ENCODE results near the gene SOAT2.

SOAT2 gene

DNA sequence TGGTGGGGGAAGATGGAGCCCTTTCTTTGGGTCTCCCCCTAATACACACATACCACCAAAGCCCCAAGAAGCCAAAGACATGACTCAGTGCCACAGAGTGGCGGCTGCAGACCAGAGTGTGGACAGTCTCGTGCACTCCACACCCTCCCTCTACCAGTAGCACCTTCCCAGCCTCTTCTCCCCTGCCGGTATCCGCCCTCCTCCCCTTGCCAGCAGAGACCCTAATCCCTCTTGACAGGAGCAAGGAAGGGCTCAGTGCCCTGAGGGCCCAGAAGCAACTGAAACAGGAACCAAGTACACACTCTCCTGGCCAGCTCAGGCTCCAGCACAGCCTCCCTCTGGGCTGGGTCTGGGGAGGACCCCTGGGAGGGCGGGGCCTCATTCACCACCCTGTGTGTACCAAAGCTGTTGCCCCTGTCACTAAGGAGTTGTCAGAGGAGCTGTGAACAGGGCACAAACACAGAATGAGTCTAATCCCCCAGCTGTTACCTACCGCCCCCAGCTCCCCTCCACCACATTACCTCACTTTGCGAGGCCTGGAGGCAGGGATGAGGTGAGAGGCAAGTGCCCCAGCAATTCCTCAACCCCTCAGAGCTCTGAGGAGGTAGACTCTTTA lies 32.3 kb upstream of the SOAT2 start:
- Mint-ChIP-seq H3K9me3 (no peaks in the 10 kb centered on the region), H3K27me3 (ENCODE audit: low read depth) (no peaks in the 10 kb centered on the region), H3K27ac (no peak overlapping the region), H3K4me1 (ENCODE audit: low read depth) (peaks cover 3% of the 10 kb centered on the region), H3K4me3 (no peak overlapping the region), H3K36me3 (ENCODE audit: low read depth) (peaks cover 33% of the 10 kb centered on the region)

DNA sequence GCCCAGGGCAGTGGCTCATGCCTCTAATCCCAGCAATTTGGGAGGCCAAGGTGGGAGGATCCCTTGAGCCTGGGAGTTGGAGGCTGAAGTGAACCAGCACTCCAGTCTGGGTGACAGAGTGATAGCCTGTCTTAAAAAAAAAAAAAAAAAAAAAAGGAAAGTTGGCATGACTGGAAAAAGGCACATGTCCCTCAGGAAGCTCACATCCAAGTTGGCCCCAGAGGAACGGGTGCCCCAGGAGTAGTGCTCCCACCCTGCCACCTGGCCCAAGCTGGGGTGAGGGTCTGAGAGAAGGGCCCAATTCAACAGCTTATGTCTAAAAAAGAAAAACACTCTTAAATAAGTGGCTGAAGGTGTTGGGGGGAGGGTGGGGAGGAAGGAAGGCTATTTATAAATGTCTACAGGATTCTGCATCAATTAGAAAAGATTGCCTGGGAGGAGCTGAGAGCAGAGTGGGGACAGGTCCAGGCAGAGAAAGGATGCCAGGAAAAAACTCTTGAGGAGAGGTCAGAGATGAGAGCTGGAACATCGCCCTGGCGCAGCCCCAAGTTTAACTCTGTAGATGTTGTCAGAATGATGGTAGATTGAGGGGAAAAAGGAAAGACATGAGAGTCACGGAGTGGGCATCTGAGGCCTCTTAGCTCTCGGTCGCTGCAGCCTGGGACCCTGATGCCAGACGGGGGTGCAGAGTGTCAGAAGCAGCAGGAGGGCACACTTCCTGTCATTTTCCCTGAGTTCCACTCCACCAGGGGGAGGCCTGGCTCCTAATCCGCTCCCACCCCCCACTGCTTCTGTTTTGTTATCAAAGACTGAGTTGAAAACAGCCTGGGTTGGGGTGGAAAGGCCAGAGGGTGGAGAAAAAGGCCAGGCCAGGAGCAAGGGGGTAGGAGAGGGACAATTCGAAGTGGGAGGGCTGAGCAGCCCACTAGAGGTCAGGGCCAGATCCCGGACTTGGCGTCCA lies 31.4 kb upstream of the SOAT2 start:
- Mint-ChIP-seq H3K27ac (no peak overlapping the region), H3K27me3 (ENCODE audit: low read depth) (no peaks in the 10 kb centered on the region), H3K4me3 (no peak overlapping the region), H3K9me3 (no peaks in the 10 kb centered on the region), H3K4me1 (ENCODE audit: low read depth) (peaks cover under 1% of the 10 kb centered on the region), H3K36me3 (ENCODE audit: low read depth) (peaks cover 39% of the 10 kb centered on the region)

- Mint-ChIP-seq H3K4me1 (ENCODE audit: low read depth) (peaks cover 9% of the 10 kb centered on the region), H3K36me3 (ENCODE audit: low read depth) (peaks cover 45% of the 10 kb centered on the region), H3K27me3 (ENCODE audit: low read depth) (no peaks in the 10 kb centered on the region), H3K9me3 (no peaks in the 10 kb centered on the region), H3K27ac (no peak overlapping the region), H3K4me3 (no peak overlapping the region)
These were observed 29.4 kb upstream of the SOAT2 start for GRCh38 chr12:53073881-53074280.

- Mint-ChIP-seq H3K9me3 (no peaks in the 10 kb centered on the region), H3K27me3 (ENCODE audit: low read depth) (no peaks in the 10 kb centered on the region), H3K4me1 (ENCODE audit: low read depth) (peaks cover 12% of the 10 kb centered on the region), H3K36me3 (ENCODE audit: low read depth) (peaks cover 45% of the 10 kb centered on the region), H3K4me3 (no peak overlapping the region), H3K27ac (no peak overlapping the region)
These were observed 28.8 kb upstream of the SOAT2 start for GRCh38 chr12:53074283-53074998.

GRCh38 chr12:53074999-53075370 lies 28.3 kb upstream of the SOAT2 start:
- no peaks in the 10 kb centered on the region for H3K27me3 Mint-ChIP-seq (ENCODE audit: low read depth)
- no peaks in the 10 kb centered on the region for H3K9me3 Mint-ChIP-seq
- peaks cover 45% of the 10 kb centered on the region for H3K36me3 Mint-ChIP-seq (ENCODE audit: low read depth)
- H3K27ac Mint-ChIP-seq, result no peak overlapping the region
- H3K4me3 Mint-ChIP-seq, result no peak overlapping the region
- H3K4me1 Mint-ChIP-seq (ENCODE audit: low read depth), result peaks cover 16% of the 10 kb centered on the region

DNA sequence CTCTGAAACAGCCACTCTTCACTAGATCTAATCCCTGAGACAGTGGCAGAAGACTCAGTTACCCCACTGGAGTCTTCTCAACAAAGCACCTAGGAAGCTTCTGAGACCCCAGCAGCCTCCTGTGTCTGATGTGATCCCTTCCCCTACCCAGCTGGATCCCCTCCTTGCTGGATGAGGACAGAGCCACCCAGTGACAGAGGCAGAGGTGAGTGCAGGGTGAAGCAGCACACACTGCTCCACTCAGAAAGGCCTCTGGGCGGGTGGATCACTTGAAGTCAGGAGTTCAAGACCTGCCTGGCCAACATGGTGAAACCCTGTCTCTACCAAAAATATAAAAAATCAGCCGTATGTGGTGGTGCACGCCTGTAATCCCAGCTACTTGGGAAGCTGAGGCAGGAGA lies 26.8 kb upstream of the SOAT2 start:
- Mint-ChIP-seq H3K9me3 (no peaks in the 10 kb centered on the region), H3K4me1 (ENCODE audit: low read depth) (peaks cover 19% of the 10 kb centered on the region), H3K27ac (no peak overlapping the region), H3K27me3 (ENCODE audit: low read depth) (no peaks in the 10 kb centered on the region), H3K4me3 (peak overlapping the region; percentile 12), H3K36me3 (ENCODE audit: low read depth) (peaks cover 42% of the 10 kb centered on the region)

DNA sequence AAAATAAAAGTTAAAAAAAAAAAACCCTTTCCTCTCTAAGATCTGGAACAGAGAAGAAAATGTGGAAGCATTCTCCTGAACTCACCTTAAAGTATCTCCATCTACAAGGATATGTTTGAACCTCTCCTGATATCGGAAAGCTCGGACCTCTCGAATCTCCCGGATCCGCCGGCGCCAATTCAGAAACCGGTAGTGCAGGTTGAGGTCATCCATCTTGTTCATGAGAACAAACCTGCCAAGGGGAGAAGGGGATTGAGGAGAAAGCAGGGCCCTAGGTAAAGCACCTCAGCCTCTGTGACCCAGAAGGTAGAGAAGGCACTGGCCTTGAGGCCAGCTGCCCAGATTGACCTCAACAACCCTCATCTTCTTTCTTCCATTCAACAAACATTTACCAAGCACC lies 26.3 kb upstream of the SOAT2 start:
- Mint-ChIP-seq H3K9me3 (no peaks in the 10 kb centered on the region), H3K36me3 (ENCODE audit: low read depth) (peaks cover 38% of the 10 kb centered on the region), H3K27me3 (ENCODE audit: low read depth) (no peaks in the 10 kb centered on the region), H3K27ac (no peak overlapping the region), H3K4me3 (peak overlapping the region; percentile 94), H3K4me1 (ENCODE audit: low read depth) (peaks cover 19% of the 10 kb centered on the region)

DNA sequence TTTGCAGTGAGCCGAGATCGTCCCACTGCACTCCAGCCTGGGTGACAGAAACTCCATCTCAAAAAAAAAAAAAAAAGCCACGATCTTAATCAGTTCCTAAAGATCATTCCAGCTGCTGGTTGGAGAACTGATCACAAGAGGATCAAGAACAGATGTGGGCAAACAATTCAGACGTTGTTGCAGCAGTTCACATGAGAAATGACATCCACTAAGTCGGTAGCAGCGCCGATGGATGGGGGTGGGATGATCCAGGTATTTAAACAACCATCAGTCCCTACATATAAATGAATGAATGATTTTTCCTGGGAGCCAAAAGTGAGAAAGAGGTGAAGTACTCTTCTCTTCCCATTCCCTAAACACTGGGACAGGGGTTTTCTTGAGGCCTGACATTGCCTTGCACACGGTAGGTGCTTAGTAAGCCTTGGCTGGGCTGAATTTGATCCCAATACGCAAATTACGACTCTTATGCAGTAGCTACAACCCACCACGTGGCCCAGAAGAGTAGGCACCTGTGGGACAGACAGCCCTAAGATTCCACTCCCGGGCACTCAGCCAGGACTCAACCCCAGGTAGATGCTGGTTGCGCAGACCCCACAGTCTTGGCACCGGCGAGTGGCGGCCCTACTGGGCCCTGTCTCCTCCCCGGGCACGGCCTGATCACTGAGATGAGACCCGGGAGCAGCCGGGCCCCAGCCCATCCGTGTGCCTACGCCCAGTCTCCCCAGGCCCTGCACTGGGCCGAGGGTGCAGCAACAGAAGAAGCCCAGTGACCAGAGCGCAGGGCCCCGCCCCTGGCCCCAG lies 24.7 kb upstream of the SOAT2 start:
- Mint-ChIP-seq H3K36me3 (ENCODE audit: low read depth) (peaks cover 28% of the 10 kb centered on the region), H3K27me3 (ENCODE audit: low read depth) (peaks cover 6% of the 10 kb centered on the region)

GRCh38 chr12:53079226-53080117 lies 23.8 kb upstream of the SOAT2 start, which contains the start of gene SPRYD3:
Gene SPRYD3 (minus strand): TSS chr12:53079390. CDS start chr12:53079333, 57 bp downstream.
- Mint-ChIP-seq H3K4me3 (peak within 1 kb of the TSS; percentile 94), H3K36me3 (ENCODE audit: low read depth) (peaks cover 25% of the 10 kb centered on the region), H3K27me3 (ENCODE audit: low read depth) (peaks cover 6% of the 10 kb centered on the region), H3K9me3 (no peaks in the 10 kb centered on the region), H3K27ac (peak within 1 kb of the TSS; percentile 92), H3K4me1 (ENCODE audit: low read depth) (peaks cover 19% of the 10 kb centered on the region)

More for the DNA sequence above, 24.7 kb upstream of the SOAT2 start:
- Mint-ChIP-seq H3K4me3 (peak overlapping the region; percentile 94), H3K4me1 (ENCODE audit: low read depth) (peaks cover 19% of the 10 kb centered on the region), H3K27ac (peak overlapping the region; percentile 92), H3K9me3 (no peaks in the 10 kb centered on the region)

GRCh38 chr12:53082637-53083175 lies 20.6 kb upstream of the SOAT2 start:
- H3K9me3 Mint-ChIP-seq, result no peaks in the 10 kb centered on the region
- no peaks in the 10 kb centered on the region for H3K36me3 Mint-ChIP-seq (ENCODE audit: low read depth)
- H3K4me3 Mint-ChIP-seq, result no peak overlapping the region
- H3K27ac Mint-ChIP-seq, result no peak overlapping the region
- H3K27me3 Mint-ChIP-seq (ENCODE audit: low read depth), result peaks cover 22% of the 10 kb centered on the region
- H3K4me1 Mint-ChIP-seq (ENCODE audit: low read depth), result peaks cover 14% of the 10 kb centered on the region

GRCh38 chr12:53086361-53086760 lies 16.9 kb upstream of the SOAT2 start:
- Mint-ChIP-seq H3K4me1 (ENCODE audit: low read depth) (no peaks in the 10 kb centered on the region), H3K27ac (no peak overlapping the region), H3K27me3 (ENCODE audit: low read depth) (peaks cover 44% of the 10 kb centered on the region), H3K9me3 (no peaks in the 10 kb centered on the region), H3K4me3 (no peak overlapping the region), H3K36me3 (ENCODE audit: low read depth) (no peaks in the 10 kb centered on the region)

- H3K9me3 Mint-ChIP-seq, result no peaks in the 10 kb centered on the region
- H3K4me3 Mint-ChIP-seq, result no peak overlapping the region
- no peak overlapping the region for H3K27ac Mint-ChIP-seq
- H3K4me1 Mint-ChIP-seq (ENCODE audit: low read depth), result peaks cover 6% of the 10 kb centered on the region
- H3K27me3 Mint-ChIP-seq (ENCODE audit: low read depth), result peaks cover 57% of the 10 kb centered on the region
- H3K36me3 Mint-ChIP-seq (ENCODE audit: low read depth), result no peaks in the 10 kb centered on the region
These were observed 13.2 kb upstream of the SOAT2 start for GRCh38 chr12:53090105-53090504.

- H3K27me3 Mint-ChIP-seq (ENCODE audit: low read depth), result peaks cover 57% of the 10 kb centered on the region
These were observed 12.7 kb upstream of the SOAT2 start for GRCh38 chr12:53090554-53090953.

More at GRCh38 chr12:53090554-53090953, 12.7 kb upstream of the SOAT2 start:
- peaks cover 6% of the 10 kb centered on the region for H3K4me1 Mint-ChIP-seq (ENCODE audit: low read depth)
- no peaks in the 10 kb centered on the region for H3K9me3 Mint-ChIP-seq
- no peaks in the 10 kb centered on the region for H3K36me3 Mint-ChIP-seq (ENCODE audit: low read depth)
- no peak overlapping the region for H3K27ac Mint-ChIP-seq
- H3K4me3 Mint-ChIP-seq, result no peak overlapping the region

All from T-helper 1 cell treated with Interleukin-12 subunit alpha and Interleukin-12 subunit beta and Interleukin-4 antibody, amounts not matched to agents 30 μg/mL and 1 μg/mL, for 36 hours (primary cell).